Heart left ventricle (tissue), 13 donors: Measurements from ENCODE around the gene KCNJ12.
"Not testable (repeated sequence)": the region's sequence is repeated elsewhere in the genome, so short reads cannot be mapped to it uniquely, and the experiment has no call there.

Experiments
- CTCF ChIP-seq, 12 donors: fragments of 200-600 bp; sonication (generic) in 4 of 12; IDR thresholded peaks; one replicate each; pipeline versions ENCODE4 v1.5.0 to v1.8.0; 2018 to 2022; ENCODE audit warnings: antibody characterized with exemption in 12 of 12, mild to moderate bottlenecking in 5 of 12
- POLR2A ChIP-seq, 2 donors: fragments of 450-650 bp; IDR thresholded peaks; one replicate each; pipeline ENCODE4 v1.6.1; 2017; ENCODE audit warnings: antibody characterized with exemption in 2 of 2, mild to moderate bottlenecking in 2 of 2, moderate library complexity in 2 of 2
- donor health status: ischemic (EF 13 %, LVEDD 7.1; RV severe dilation, severe dysfunction).
- donor health status: DM: no; HTN: yes; CAD: no.
- donor health status: DM: no; HTN: no; CAD: no.
- donor health status: ischemic (EF 25% LVEDD 6.9; RV normal size, moderate dysfunction).
- donor health status: ischemic (EF 25% LVEDD 5.7; RV mildly dilated, moderate dysfunction).
- donor health status: ischemic (EF 35%, LVEDD 5.7; RV mildly dilated, moderate dysfunction).
- donor health status: nonischemic (EF 11% LVEDD 7.7; RV severe dilation, severe dysfunction).
- donor health status: DM: yes; HTN: yes; CAD: no.
- donor health status: PGD.
- donor health status: ischemic (EF 29% LVEDD 5.4; RV normal size, mild dysfunction).
- donor health status: nonischemic (EF 23%, LVEDD 6.1; RV moderate dilation, normal function).

GRCh38 chr17:21421421-21422310, 45.5 kb downstream of the KCNJ12 start:
- TF ChIP-seq POLR2A, CTCF (IDR thresholded peaks at IDR 0.05): not testable (repeated sequence)
